MM.1S (cell line): Measurements from ENCODE around the gene LMNTD1.

Experiments
- DNase-seq: peaks from one replicate; pipeline ENCODE4 v3.0.0-alpha.2; 2015
- H2AFZ ChIP-seq: fragments of 300-600 bp; sonication (generic); 2 replicates; pipeline ENCODE4 v1.6.0; 2016; ENCODE audit warnings: antibody characterized with exemption, low read length
- H3F3A ChIP-seq: fragments of 300-600 bp; sonication (generic); 2 replicates; pipeline ENCODE4 v1.6.1; 2016; ENCODE audit warnings: mild to moderate bottlenecking, antibody characterized with exemption, low read length, moderate library complexity, mixed read lengths; ENCODE audit not compliant: insufficient read depth
- H3K27ac ChIP-seq: fragments of 300-600 bp; sonication (generic); 2 replicates; pipeline ENCODE4 v1.5.1; 2016; ENCODE audit warnings: mild to moderate bottlenecking, low read length
- H3K27me3 ChIP-seq: fragments of 300-600 bp; sonication (generic); replicated peaks from 2 replicates; pipeline ENCODE4 v1.6.0; 2016; ENCODE audit warnings: low read length; ENCODE audit not compliant: insufficient read depth
- H3K36me3 ChIP-seq: fragments of 300-600 bp; sonication (generic); replicated peaks from 2 replicates; pipeline ENCODE4 v1.6.1; 2016; ENCODE audit warnings: mild to moderate bottlenecking, low read length, mixed read lengths; ENCODE audit not compliant: insufficient read depth
- H3K4me1 ChIP-seq: fragments of 300-600 bp; sonication (generic); 2 replicates; pipeline ENCODE4 v1.6.1; 2016; ENCODE audit warnings: low read length, mixed read lengths
- H3K4me2 ChIP-seq: fragments of 300-600 bp; sonication (generic); 2 replicates; pipeline ENCODE4 v1.6.0; 2016; ENCODE audit warnings: low read depth, low read length
- H3K4me3 ChIP-seq: fragments of 300-600 bp; sonication (generic); 2 replicates; pipeline ENCODE4 v1.5.1; 2016; ENCODE audit warnings: low read length, mixed read lengths
- H3K79me2 ChIP-seq: fragments of 300-600 bp; sonication (generic); 2 replicates; pipeline ENCODE4 v1.6.1; 2016; ENCODE audit warnings: mixed run types, low read length, mixed read lengths
- H3K9ac ChIP-seq: fragments of 300-600 bp; sonication (generic); 2 replicates; pipeline ENCODE4 v1.6.1; 2016; ENCODE audit warnings: low read length, mixed read lengths
- H3K9me2 ChIP-seq: fragments of 300-600 bp; sonication (generic); replicated peaks from 2 replicates; pipeline ENCODE4 v1.6.1; 2016; ENCODE audit warnings: mild to moderate bottlenecking, low read length, mixed read lengths; ENCODE audit not compliant: insufficient read depth
- H3K9me3 ChIP-seq: fragments of 300-600 bp; sonication (generic); replicated peaks from 2 replicates; pipeline ENCODE4 v1.6.1; 2016; ENCODE audit warnings: mild to moderate bottlenecking, low read length, mixed read lengths; ENCODE audit not compliant: insufficient read depth
- H4K20me1 ChIP-seq: fragments of 300-600 bp; sonication (generic); 2 replicates; pipeline ENCODE4 v1.6.1; 2016; ENCODE audit warnings: mild to moderate bottlenecking, low read length, moderate library complexity, mixed read lengths; ENCODE audit not compliant: insufficient read depth
- EZH2 ChIP-seq: fragments of 300-600 bp; sonication (generic); optimal IDR thresholded peaks from 2 replicates; pipeline ENCODE3; 2017; ENCODE audit warnings: low read depth, mild to moderate bottlenecking, antibody characterized with exemption, low read length, mixed read lengths
- EZH2phosphoT487 ChIP-seq: fragments of 300-600 bp; sonication (generic); IDR thresholded peaks from 2 replicates; pipeline ENCODE4 v1.6.1; 2018; ENCODE audit warnings: antibody characterized with exemption, low read length
- TF ChIP-seq, protein P1 (sequence below): fragments of 300-600 bp; sonication (generic); IDR thresholded peaks from 2 replicates; pipeline ENCODE4 v1.5.1; 2016; ENCODE audit warnings: antibody characterized with exemption, low read length, mixed read lengths

Gene LMNTD1

DNA sequence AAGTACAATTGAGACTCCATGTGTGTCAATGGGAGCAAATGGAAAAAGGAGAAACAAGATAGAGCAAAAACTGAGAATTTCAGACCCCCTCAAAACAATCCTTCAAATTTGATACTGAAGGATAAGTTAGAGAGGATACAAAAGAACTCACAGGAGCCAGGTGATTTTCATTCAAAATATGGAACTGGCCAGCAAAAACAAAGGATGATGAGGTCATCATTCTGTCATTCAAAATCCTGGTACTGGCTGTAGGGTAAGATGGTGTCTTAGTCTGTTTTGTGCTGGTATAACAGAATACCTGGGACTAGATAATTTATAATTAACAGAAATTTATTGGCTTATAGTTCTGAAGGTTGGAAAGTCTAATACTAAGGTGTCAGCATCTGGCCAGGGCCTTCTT, 80.6 kb downstream of the LMNTD1 start:
- Histone ChIP-seq H3K27ac (no peak overlapping the region), H2AFZ (no peak overlapping the region), H3K9ac (no peak overlapping the region), H3K27me3 (no peaks in the 10 kb centered on the region), H3K9me2 (no peaks in the 10 kb centered on the region), H3K36me3 (no peaks in the 10 kb centered on the region), H3K9me3 (no peaks in the 10 kb centered on the region), H3K79me2 (no peaks in the 10 kb centered on the region), H3K4me2 (no peak overlapping the region), H3F3A (no peaks in the 10 kb centered on the region), H4K20me1 (no peaks in the 10 kb centered on the region), H3K4me1 (no peaks in the 10 kb centered on the region), H3K4me3 (no peak overlapping the region)
- DNase-seq, result no peak
- TF ChIP-seq EZH2 (no peak), EZH2phosphoT487 (no peak)
- TF ChIP-seq, protein P1, sequence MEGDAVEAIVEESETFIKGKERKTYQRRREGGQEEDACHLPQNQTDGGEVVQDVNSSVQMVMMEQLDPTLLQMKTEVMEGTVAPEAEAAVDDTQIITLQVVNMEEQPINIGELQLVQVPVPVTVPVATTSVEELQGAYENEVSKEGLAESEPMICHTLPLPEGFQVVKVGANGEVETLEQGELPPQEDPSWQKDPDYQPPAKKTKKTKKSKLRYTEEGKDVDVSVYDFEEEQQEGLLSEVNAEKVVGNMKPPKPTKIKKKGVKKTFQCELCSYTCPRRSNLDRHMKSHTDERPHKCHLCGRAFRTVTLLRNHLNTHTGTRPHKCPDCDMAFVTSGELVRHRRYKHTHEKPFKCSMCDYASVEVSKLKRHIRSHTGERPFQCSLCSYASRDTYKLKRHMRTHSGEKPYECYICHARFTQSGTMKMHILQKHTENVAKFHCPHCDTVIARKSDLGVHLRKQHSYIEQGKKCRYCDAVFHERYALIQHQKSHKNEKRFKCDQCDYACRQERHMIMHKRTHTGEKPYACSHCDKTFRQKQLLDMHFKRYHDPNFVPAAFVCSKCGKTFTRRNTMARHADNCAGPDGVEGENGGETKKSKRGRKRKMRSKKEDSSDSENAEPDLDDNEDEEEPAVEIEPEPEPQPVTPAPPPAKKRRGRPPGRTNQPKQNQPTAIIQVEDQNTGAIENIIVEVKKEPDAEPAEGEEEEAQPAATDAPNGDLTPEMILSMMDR, result no peak

DNA sequence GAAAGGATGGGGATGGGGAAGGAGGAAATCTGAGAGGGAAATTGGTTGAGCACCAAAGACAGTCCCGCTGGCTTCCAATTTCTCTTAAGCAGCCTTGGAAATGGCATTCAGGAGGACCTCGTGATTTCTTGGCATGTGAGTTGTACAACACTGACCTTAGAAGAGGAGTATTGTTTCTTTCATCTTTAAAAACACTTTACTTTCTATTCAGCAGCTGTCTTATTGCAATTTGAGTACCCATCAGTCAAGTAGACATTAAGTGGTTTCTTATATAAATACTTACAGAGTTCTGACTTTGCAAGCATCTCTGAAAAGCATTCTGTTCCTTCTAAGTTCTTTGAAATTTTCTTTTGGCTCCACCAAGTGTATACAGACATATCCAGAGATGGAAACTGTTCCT, 83.2 kb downstream of the LMNTD1 start:
- TF ChIP-seq, protein P1, result no peak
- TF ChIP-seq EZH2 (no peak), EZH2phosphoT487 (no peak)
- Histone ChIP-seq H3K27me3 (no peaks in the 10 kb centered on the region), H3K9me2 (no peaks in the 10 kb centered on the region), H3K79me2 (no peaks in the 10 kb centered on the region), H3K9ac (no peak overlapping the region), H3K4me2 (no peak overlapping the region), H3F3A (no peaks in the 10 kb centered on the region), H3K36me3 (no peaks in the 10 kb centered on the region), H3K27ac (no peak overlapping the region), H4K20me1 (no peaks in the 10 kb centered on the region), H3K4me3 (no peak overlapping the region), H3K9me3 (no peaks in the 10 kb centered on the region), H3K4me1 (no peaks in the 10 kb centered on the region), H2AFZ (no peak overlapping the region)
- no peak for DNase-seq

- Histone ChIP-seq H4K20me1 (no peaks in the 10 kb centered on the region), H3F3A (no peaks in the 10 kb centered on the region), H3K36me3 (no peaks in the 10 kb centered on the region), H3K4me3 (no peak overlapping the region), H3K9ac (no peak overlapping the region), H2AFZ (no peak overlapping the region), H3K79me2 (no peaks in the 10 kb centered on the region), H3K9me2 (no peaks in the 10 kb centered on the region), H3K27me3 (no peaks in the 10 kb centered on the region), H3K4me2 (no peak overlapping the region), H3K4me1 (no peaks in the 10 kb centered on the region), H3K27ac (no peak overlapping the region), H3K9me3 (no peaks in the 10 kb centered on the region)
- no peak for DNase-seq
- no peak for TF ChIP-seq EZH2
- TF ChIP-seq EZH2phosphoT487, result no peak
- TF ChIP-seq, protein P1, result no peak
These were observed 83.7 kb downstream of the LMNTD1 start for GRCh38 chr12:25469368-25469767.
